Astrocyte (in vitro differentiated cells and primary cell): ENCODE data around the gene EOLA1. TPM values are rescaled to one million over a fixed set of nuclear protein-coding genes. Genes with fewer than 3 reads are reported as not detected.
A peak's percentile ranks its signal among the peaks of the same experiment; 100 is the strongest.

Experiments used
- DNase-seq: peaks from one replicate; pipeline ENCODE4 v3.0.0-alpha.2; 2010; ENCODE audit warnings: low read depth
- FAIRE-seq: peaks from 2 replicates; lab custom pipeline; 2011; peaks lifted over from hg19 to GRCh38; lab: Jason Lieb, UNC
- H2AFZ ChIP-seq: 2 replicates; pipeline ENCODE4 v1.6.0; 2012; ENCODE audit warnings: low read depth, low read length, inconsistent platforms
- H3K27ac ChIP-seq: 2 replicates; pipeline ENCODE4 v1.5.1; 2011; ENCODE audit warnings: low read depth, low read length, inconsistent platforms
- H3K27me3 ChIP-seq: 2 replicates; pipeline ENCODE4 v1.6.0; 2011; ENCODE audit warnings: low read length, inconsistent platforms; ENCODE audit not compliant: insufficient read depth
- H3K36me3 ChIP-seq: 2 replicates; pipeline ENCODE4 v1.5.1; 2011; ENCODE audit warnings: low read length, inconsistent platforms; ENCODE audit not compliant: insufficient read depth
- H3K4me1 ChIP-seq: 2 replicates; pipeline ENCODE4 v1.5.1; 2011; ENCODE audit warnings: low read length, inconsistent platforms; ENCODE audit not compliant: insufficient read depth
- H3K4me2 ChIP-seq: 2 replicates; pipeline ENCODE4 v1.6.0; 2012; ENCODE audit warnings: low read length, inconsistent platforms
- H3K4me3 ChIP-seq: 2 replicates; pipeline ENCODE4 v1.5.1; 2011; ENCODE audit warnings: low read depth, mild to moderate bottlenecking, low read length, inconsistent platforms; ENCODE audit not compliant: insufficient read depth
- H3K79me2 ChIP-seq: 2 replicates; pipeline ENCODE4 v1.6.0; 2012; ENCODE audit warnings: mild to moderate bottlenecking, low read length, inconsistent platforms; ENCODE audit not compliant: insufficient read depth
- H3K9ac ChIP-seq: 2 replicates; pipeline ENCODE4 v1.6.0; 2012; ENCODE audit warnings: mild to moderate bottlenecking, low read length, inconsistent platforms
- H3K9me3 ChIP-seq: 2 replicates; pipeline ENCODE4 v1.5.1; 2012; ENCODE audit warnings: low read depth, mild to moderate bottlenecking, low read length, inconsistent platforms; ENCODE audit not compliant: insufficient read depth
- H4K20me1 ChIP-seq: 2 replicates; pipeline ENCODE4 v1.6.0; 2012; ENCODE audit warnings: low read length, inconsistent platforms; ENCODE audit not compliant: insufficient read depth
- H3K27ac Mint-ChIP-seq: one replicate; pipeline ENCODE4 v1.8.0; 2021; ENCODE audit warnings: mild to moderate bottlenecking, mixed read lengths; ENCODE audit not compliant: unreplicated experiment
- H3K27me3 Mint-ChIP-seq: one replicate; pipeline ENCODE4 v1.8.0; 2021; ENCODE audit warnings: low read depth, mixed read lengths; ENCODE audit not compliant: unreplicated experiment
- H3K36me3 Mint-ChIP-seq: one replicate; pipeline ENCODE4 v1.8.0; 2021; ENCODE audit warnings: low read depth, mixed read lengths; ENCODE audit not compliant: unreplicated experiment
- H3K4me1 Mint-ChIP-seq: one replicate; pipeline ENCODE4 v1.8.0; 2021; ENCODE audit warnings: low read depth, mixed read lengths; ENCODE audit not compliant: unreplicated experiment
- H3K4me3 Mint-ChIP-seq: one replicate; pipeline ENCODE4 v1.8.0; 2021; ENCODE audit warnings: mild to moderate bottlenecking, moderate library complexity, mixed read lengths; ENCODE audit not compliant: unreplicated experiment
- H3K9me3 Mint-ChIP-seq: one replicate; pipeline ENCODE4 v1.8.0; 2021; ENCODE audit warnings: mild to moderate bottlenecking, mixed read lengths; ENCODE audit not compliant: unreplicated experiment
- EZH2 ChIP-seq: IDR thresholded peaks from 2 replicates; pipeline ENCODE4 v1.6.1; 2012; ENCODE audit warnings: mild to moderate bottlenecking, low read length, inconsistent platforms; ENCODE audit not compliant: insufficient read depth
- total RNA-seq: library from RNA; stranded (reverse); gene quantifications from 2 replicates; pipeline ENCODE4 v1.2.1, GENCODE V29; 2021
- TF ChIP-seq, protein P1 (sequence below): IDR thresholded peaks from 2 replicates; pipeline ENCODE4 v1.5.1; 2011; ENCODE audit warnings: low read depth, mild to moderate bottlenecking, inconsistent platforms, low read length, moderate library complexity; ENCODE audit not compliant: insufficient read depth

Gene EOLA1
- total RNA-seq, 1 donor from 2014 or later: 13.6 TPM

GRCh38 chrX:149495573-149496071, 45.2 kb upstream of the EOLA1 start:
- Histone ChIP-seq H3K9me3 (no peaks in the 10 kb centered on the region), H3K4me1 (peaks cover 38% of the 10 kb centered on the region), H3K9ac (peak overlapping the region; percentile 48), H3K27me3 (no peaks in the 10 kb centered on the region), H4K20me1 (peaks cover 31% of the 10 kb centered on the region), H3K27ac (peak overlapping the region; percentile 84), H3K4me2 (peak overlapping the region; percentile 62), H2AFZ (no peak overlapping the region), H3K79me2 (peaks cover 6% of the 10 kb centered on the region), H3K4me3 (no peak overlapping the region), H3K36me3 (peaks cover 28% of the 10 kb centered on the region)
- DNase-seq (peak; percentile 83), FAIRE-seq (peak; percentile 100)
- Mint-ChIP-seq H3K9me3 (no peaks in the 10 kb centered on the region), H3K27ac (peak overlapping the region; percentile 91), H3K27me3 (no peaks in the 10 kb centered on the region), H3K36me3 (no peaks in the 10 kb centered on the region), H3K4me3 (no peak overlapping the region), H3K4me1 (peaks cover 28% of the 10 kb centered on the region)
- TF ChIP-seq, protein P1, sequence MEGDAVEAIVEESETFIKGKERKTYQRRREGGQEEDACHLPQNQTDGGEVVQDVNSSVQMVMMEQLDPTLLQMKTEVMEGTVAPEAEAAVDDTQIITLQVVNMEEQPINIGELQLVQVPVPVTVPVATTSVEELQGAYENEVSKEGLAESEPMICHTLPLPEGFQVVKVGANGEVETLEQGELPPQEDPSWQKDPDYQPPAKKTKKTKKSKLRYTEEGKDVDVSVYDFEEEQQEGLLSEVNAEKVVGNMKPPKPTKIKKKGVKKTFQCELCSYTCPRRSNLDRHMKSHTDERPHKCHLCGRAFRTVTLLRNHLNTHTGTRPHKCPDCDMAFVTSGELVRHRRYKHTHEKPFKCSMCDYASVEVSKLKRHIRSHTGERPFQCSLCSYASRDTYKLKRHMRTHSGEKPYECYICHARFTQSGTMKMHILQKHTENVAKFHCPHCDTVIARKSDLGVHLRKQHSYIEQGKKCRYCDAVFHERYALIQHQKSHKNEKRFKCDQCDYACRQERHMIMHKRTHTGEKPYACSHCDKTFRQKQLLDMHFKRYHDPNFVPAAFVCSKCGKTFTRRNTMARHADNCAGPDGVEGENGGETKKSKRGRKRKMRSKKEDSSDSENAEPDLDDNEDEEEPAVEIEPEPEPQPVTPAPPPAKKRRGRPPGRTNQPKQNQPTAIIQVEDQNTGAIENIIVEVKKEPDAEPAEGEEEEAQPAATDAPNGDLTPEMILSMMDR: no peak
- TF ChIP-seq EZH2: no peak

DNA sequence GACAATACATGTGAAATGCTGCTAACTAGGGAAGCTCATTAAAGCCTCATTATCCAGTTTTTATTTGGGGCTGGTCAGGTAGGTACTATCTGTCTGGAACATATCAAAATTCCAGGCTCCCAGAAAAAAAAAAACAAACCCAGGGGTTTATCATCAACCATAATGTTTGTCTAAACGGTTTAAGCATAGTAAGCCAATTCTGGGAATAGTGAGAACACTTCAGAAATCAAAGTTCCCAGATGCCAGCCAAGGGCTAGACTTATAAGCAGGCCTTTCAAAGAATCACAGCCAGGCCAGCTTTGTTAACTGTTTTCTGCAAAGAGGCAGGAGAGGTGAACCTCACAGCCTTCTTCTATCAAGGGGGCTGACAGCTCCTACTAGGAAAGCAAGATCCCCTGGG, 43.8 kb upstream of the EOLA1 start:
- Mint-ChIP-seq H3K9me3 (no peaks in the 10 kb centered on the region), H3K36me3 (peaks cover 2% of the 10 kb centered on the region), H3K27me3 (no peaks in the 10 kb centered on the region), H3K4me3 (no peak overlapping the region), H3K27ac (peak overlapping the region; percentile 92), H3K4me1 (peaks cover 28% of the 10 kb centered on the region)
- DNase-seq (no peak), FAIRE-seq (no peak)
- Histone ChIP-seq H3K4me1 (peaks cover 38% of the 10 kb centered on the region), H3K36me3 (peaks cover 21% of the 10 kb centered on the region), H3K79me2 (peaks cover 16% of the 10 kb centered on the region), H4K20me1 (peaks cover 32% of the 10 kb centered on the region), H3K4me2 (peak overlapping the region; percentile 62), H2AFZ (no peak overlapping the region), H3K4me3 (no peak overlapping the region), H3K27ac (peak overlapping the region; percentile 84), H3K27me3 (no peaks in the 10 kb centered on the region), H3K9ac (peak overlapping the region; percentile 32), H3K9me3 (no peaks in the 10 kb centered on the region)
- no peak for TF ChIP-seq EZH2
- TF ChIP-seq, protein P1: no peak

DNA sequence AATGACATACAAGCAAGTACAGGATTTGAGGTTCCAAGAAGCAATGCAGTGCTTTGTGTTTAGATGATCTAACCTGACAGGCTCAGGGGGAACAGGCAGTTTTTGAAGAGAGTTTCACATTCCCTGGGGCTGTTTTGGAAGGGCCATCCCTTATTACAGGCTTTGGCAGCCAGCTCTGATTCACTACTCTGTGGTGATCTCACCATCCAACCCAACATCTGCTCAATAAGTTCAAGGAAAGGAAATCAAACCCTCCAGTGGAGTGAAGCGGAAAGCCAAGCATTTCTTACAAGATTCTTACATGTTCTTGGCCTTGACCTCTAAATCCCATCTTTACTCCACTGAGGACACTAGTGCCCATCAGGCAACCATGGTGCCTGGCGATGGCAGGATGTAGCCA, 43.2 kb upstream of the EOLA1 start:
- peak; percentile 55 for DNase-seq
- Mint-ChIP-seq H3K27ac (peak overlapping the region; percentile 84), H3K27me3 (no peaks in the 10 kb centered on the region), H3K4me3 (peak overlapping the region; percentile 29), H3K9me3 (no peaks in the 10 kb centered on the region), H3K36me3 (peaks cover 2% of the 10 kb centered on the region), H3K4me1 (peaks cover 28% of the 10 kb centered on the region)
- TF ChIP-seq, protein P1: no peak
- TF ChIP-seq EZH2: no peak
- H3K9me3 ChIP-seq: no peaks in the 10 kb centered on the region
- H3K79me2 ChIP-seq: peaks cover 20% of the 10 kb centered on the region
- FAIRE-seq: peak; percentile 97
- peak overlapping the region; percentile 62 for H3K4me2 ChIP-seq
- H3K9ac ChIP-seq: peak overlapping the region; percentile 32
- H3K27me3 ChIP-seq: no peaks in the 10 kb centered on the region
- H3K4me1 ChIP-seq: peaks cover 38% of the 10 kb centered on the region
- H2AFZ ChIP-seq: no peak overlapping the region
- no peak overlapping the region for H3K4me3 ChIP-seq
- peak overlapping the region; percentile 39 for H3K27ac ChIP-seq
- peaks cover 21% of the 10 kb centered on the region for H3K36me3 ChIP-seq
- H4K20me1 ChIP-seq: peaks cover 26% of the 10 kb centered on the region
